ENCODE results near the gene TNFRSF12A. TPM values are rescaled to one million over a fixed set of nuclear protein-coding genes. Genes with fewer than 3 reads are reported as not detected.
A peak's percentile ranks its signal among the peaks of the same experiment; 100 is the strongest.

TNFRSF12A gene
- total and polyA plus RNA-seq, 2 of the 8 experiments (the other 6 are each of a cell fraction or from before 2014, with no cell fraction given), result 81.0 to 82.5 TPM

GRCh38 chr16:3015865-3016521 lies 4.2 kb upstream of the TNFRSF12A start:
- Histone ChIP-seq H2BK120ac (replicated peaks; ENCODE audit: low read depth, low read length) (no peak overlapping the region), H4K8ac (ENCODE audit: extremely low read depth, insufficient read depth, low read length) (0 out of 2 replicates have a peak overlapping the region, but pooled peaks have one; percentile 78), H3K4me1 (replicated peaks in 1 of 4; ENCODE audit: control insufficient read depth in 3 of 4, insufficient read depth in 4 of 4, low read length in 3 of 4) (peaks cover 8 to 42% (median 36%) of the 10 kb centered on the region in 4 experiments), H3K9me3 (ENCODE audit: insufficient read depth in 2 of 2, low read depth in 1 of 2, low read length in 1 of 2) (no peaks in the 10 kb centered on the region), H2BK5ac (ENCODE audit: low read depth, low read length) (peak overlapping the region; percentile 35; the same call in 1 of the 2 replicates), H4K91ac (replicated peaks; ENCODE audit: insufficient read length, low read length) (no peak overlapping the region), H4K20me1 (replicated peaks in 1 of 2; ENCODE audit: control insufficient read depth in 1 of 2, insufficient read depth in 2 of 2, low read length in 2 of 2) (peaks cover 16 to 32% of the 10 kb centered on the region in 2 experiments), H3K4ac (replicated peaks; ENCODE audit: insufficient read length, low read depth, low read length) (no peak overlapping the region), H3K4me3 (ENCODE audit: extremely low read depth in 1 of 4, insufficient read depth in 2 of 4, low read depth in 3 of 4, low read length in 4 of 4) (peak overlapping the region; percentile 4 to 39 (median 20); a peak in 5 of 8 replicates), H3K14ac (ENCODE audit: insufficient read length) (no peak overlapping the region), H3K23ac (ENCODE audit: insufficient read length) (no peak overlapping the region), H3K4me2 (ENCODE audit: insufficient read depth in 1 of 2, low read depth in 2 of 2, low read length in 2 of 2) (peak overlapping the region; percentile 60 to 66), H2BK20ac (ENCODE audit: low read length) (no peak overlapping the region), H3K27me3 (replicated peaks in 1 of 4; ENCODE audit: control insufficient read depth in 3 of 4, extremely low read depth in 1 of 4, insufficient read depth in 3 of 4, low read length in 3 of 4) (no peaks in the 10 kb centered on the region; a peak in 1 of 7 replicates), H3K18ac (ENCODE audit: extremely low read depth, low read length) (no peak overlapping the region), H3K9ac (replicated peaks in 1 of 4; ENCODE audit: extremely low read depth in 1 of 4, low read depth in 3 of 4, low read length in 3 of 4) (peak overlapping the region in 1 of 4 experiments; percentile 10; a peak in 2 of 7 replicates), H2BK12ac (ENCODE audit: low read depth, low read length) (peak overlapping the region; percentile 85; the same call in 1 of the 2 replicates), H2AFZ (ENCODE audit: low read length) (no peak overlapping the region), H3K36me3 (ENCODE audit: control insufficient read depth in 2 of 4, insufficient read depth in 4 of 4, low read length in 3 of 4) (peaks cover 6 to 20% (median 12%) of the 10 kb centered on the region in 4 experiments; a peak in 7 of 8 replicates), H3K23me2 (ENCODE audit: low read depth, low read length) (peaks cover 23% of the 10 kb centered on the region), H3K79me2 (ENCODE audit: control insufficient read depth in 1 of 2, insufficient read depth in 2 of 2, low read length in 2 of 2) (peaks cover 11 to 32% of the 10 kb centered on the region in 2 experiments), H2BK15ac (ENCODE audit: low read length) (no peak overlapping the region), H2AK5ac (ENCODE audit: low read depth, low read length) (no peak overlapping the region), H3K79me1 (ENCODE audit: low read depth, low read length) (peaks cover 11% of the 10 kb centered on the region; the same call in 1 of the 2 replicates), H4K5ac (ENCODE audit: insufficient read length, low read depth, low read length) (no peak overlapping the region), H3K27ac (ENCODE audit: low read depth, low read length) (no peak overlapping the region), H3K56ac (replicated peaks; ENCODE audit: insufficient read length, low read depth, low read length) (no peak overlapping the region)
- ChIA-PET CTCF (ENCODE audit: partially characterized antibody) (interaction anchor here (0.5 to 11.3 kb wide), 3 partner anchors 12 to 45 kb away, joined by 3 to 213 read pairs (median 3); no protein-coding TSS in a partner anchor), POLR2A (ENCODE audit: partially characterized antibody) (interaction anchor here (0.6 to 35.7 kb wide), 9 partner anchors 1 to 120 kb away, joined by 3 to 1808 read pairs (median 12); partner anchors contain the start of genes BICDL2, CLDN6, CLDN9 and HCFC1R1)
- DNase-seq (ENCODE audit: low read depth in 1 of 2, low spot score in 2 of 2) (no peak), FAIRE-seq (no peak)
- 87% methylated on average over 13 of the region's 13 CpGs; no CpG with 5 or more reads in 1 of the 2 experiments for WGBS, 2 experiments (ENCODE audit: extremely low coverage in 1 of 2, insufficient coverage in 1 of 2, insufficient read length in 1 of 2, insufficient replicate concordance in 2 of 2, low coverage in 1 of 2, low lambda C conversion rate in 2 of 2, missing lambda C conversion rate in 1 of 2)
- TF ChIP-seq POLR2A (IDR thresholded peaks at IDR 0.05; ENCODE audit: control extremely low read depth in 1 of 2, low read depth in 2 of 2, low read length in 2 of 2) (peak; percentile 38 to 41; a peak in 2 of 3 replicates), PHF8 (conservative IDR thresholded peaks at IDR 0.05; ENCODE audit: low read depth, low read length) (no peak), POLR2AphosphoS5 (IDR thresholded peaks at IDR 0.05; ENCODE audit: low read depth, low read length) (peak; percentile 85), ATF2 (IDR thresholded peaks at IDR 0.05; ENCODE audit: low read length) (no peak)
